H1 (cell line): ENCODE results near the gene TTC36. TPM values are rescaled to one million over a fixed set of nuclear protein-coding genes. Genes with fewer than 3 reads are reported as not detected.

Source experiments
- CTCF ChIA-PET: fragments of 300-600 bp; sonication (Branson Sonifier 250); formaldehyde crosslinking; loops from one replicate; lab custom pipeline; 2021; ENCODE audit not compliant: partially characterized antibody; lab: Charles Lee
- POLR2A ChIA-PET: fragments of 300-600 bp; sonication (Branson Sonifier 250); formaldehyde crosslinking; loops from one replicate; lab custom pipeline; 2021; ENCODE audit warnings: inconsistent platforms; ENCODE audit not compliant: partially characterized antibody; lab: Charles Lee
- DNase-seq, 2 experiments: peaks; one replicate each; pipeline versions ENCODE4 v3.0.0 to v3.0.0-alpha.2; 2010 to 2022; ENCODE audit warnings: low spot score in 2 of 2, low read depth in 1 of 2, mixed read lengths in 1 of 2
- FAIRE-seq: peaks from 2 replicates; lab custom pipeline; 2011; peaks lifted over from hg19 to GRCh38; lab: Jason Lieb, UNC
- H2AFZ ChIP-seq: 2 replicates; pipeline ENCODE4 v1.8.1; 2012; ENCODE audit warnings: low read length, inconsistent platforms
- H2AK5ac ChIP-seq: 2 replicates; pipeline ENCODE4 v1.6.1; 2013; ENCODE audit warnings: low read depth, low read length
- H2BK120ac ChIP-seq: replicated peaks from 2 replicates; pipeline ENCODE3; 2013; ENCODE audit warnings: low read depth, low read length, inconsistent platforms
- H2BK12ac ChIP-seq: 2 replicates; pipeline ENCODE4 v1.6.1; 2013; ENCODE audit warnings: low read depth, low read length
- H2BK15ac ChIP-seq: 2 replicates; pipeline ENCODE4 v1.6.1; 2013; ENCODE audit warnings: low read length
- H2BK20ac ChIP-seq: 2 replicates; pipeline ENCODE4 v1.6.1; 2013; ENCODE audit warnings: low read length
- H2BK5ac ChIP-seq: 2 replicates; pipeline ENCODE4 v1.6.1; 2013; ENCODE audit warnings: low read depth, low read length
- H3K14ac ChIP-seq: 2 replicates; pipeline ENCODE4 v1.6.1; 2013; ENCODE audit warnings: inconsistent platforms; ENCODE audit not compliant: insufficient read length
- H3K18ac ChIP-seq: 2 replicates; pipeline ENCODE4 v1.6.1; 2013; ENCODE audit warnings: low read length; ENCODE audit errors: extremely low read depth
- H3K23ac ChIP-seq: 2 replicates; pipeline ENCODE4 v1.6.1; 2013; ENCODE audit warnings: inconsistent platforms; ENCODE audit not compliant: insufficient read length
- H3K23me2 ChIP-seq: 2 replicates; pipeline ENCODE4 v1.6.1; 2013; ENCODE audit warnings: low read depth, low read length
- H3K27ac ChIP-seq: 2 replicates; pipeline ENCODE4 v1.6.1; 2011; ENCODE audit warnings: low read depth, low read length, inconsistent platforms
- H3K27me3 ChIP-seq, 4 experiments: replicated peaks in 1 of 4; 1 replicate in 1 of 4; 2 replicates in 3 of 4; pipeline versions ENCODE4 v1.6.1 to v1.8.1; 2011 to 2013; ENCODE audit warnings: low read length in 3 of 4, mild to moderate bottlenecking in 3 of 4, inconsistent platforms in 2 of 4, mixed read lengths in 2 of 4, moderate library complexity in 1 of 4; ENCODE audit not compliant: control insufficient read depth in 3 of 4, insufficient read depth in 3 of 4; ENCODE audit errors: extremely low read depth in 1 of 4
- H3K36me3 ChIP-seq, 4 experiments: 2 replicates each; pipeline versions ENCODE4 v1.6.1 to v1.8.1; 2011 to 2013; ENCODE audit warnings: mild to moderate bottlenecking in 4 of 4, low read length in 3 of 4, moderate library complexity in 2 of 4, control low read depth in 1 of 4, inconsistent platforms in 1 of 4; ENCODE audit not compliant: insufficient read depth in 4 of 4, control insufficient read depth in 2 of 4
- H3K4ac ChIP-seq: replicated peaks from 2 replicates; pipeline ENCODE3; 2013; ENCODE audit warnings: low read length, low read depth, mixed read lengths, inconsistent platforms; ENCODE audit not compliant: insufficient read length
- H3K4me1 ChIP-seq, 4 experiments: replicated peaks in 1 of 4; 1 replicate in 1 of 4; 2 replicates in 3 of 4; pipeline versions ENCODE4 v1.6.1 to v1.8.1; 2011 to 2013; ENCODE audit warnings: low read length in 3 of 4, inconsistent platforms in 2 of 4, mixed read lengths in 1 of 4; ENCODE audit not compliant: insufficient read depth in 4 of 4, control insufficient read depth in 3 of 4
- H3K4me2 ChIP-seq, 2 experiments: 2 replicates each; pipeline versions ENCODE4 v1.6.1 to v1.8.1; 2011 to 2013; ENCODE audit warnings: low read depth in 2 of 2, low read length in 2 of 2, control low read depth in 1 of 2, inconsistent platforms in 1 of 2, mild to moderate bottlenecking in 1 of 2; ENCODE audit not compliant: insufficient read depth in 1 of 2
- H3K4me3 ChIP-seq, 4 experiments: fragments of 200-600, 300-600 bp in 1 of 4; sonication (generic), shearing (Covaris generic), sonication (Bioruptor Twin) in 1 of 4; 2 replicates each; pipeline versions ENCODE4 v1.5.1 to v1.8.1; 2011 to 2016; ENCODE audit warnings: low read length in 4 of 4, low read depth in 3 of 4, control low read depth in 2 of 4, inconsistent platforms in 2 of 4, mild to moderate bottlenecking in 2 of 4, mixed read lengths in 1 of 4, moderate library complexity in 1 of 4; ENCODE audit not compliant: insufficient read depth in 2 of 4; ENCODE audit errors: extremely low read depth in 1 of 4
- H3K56ac ChIP-seq: replicated peaks from 2 replicates; pipeline ENCODE3; 2013; ENCODE audit warnings: low read depth, mild to moderate bottlenecking, mixed read lengths, low read length, inconsistent platforms; ENCODE audit not compliant: insufficient read length
- H3K79me1 ChIP-seq: 2 replicates; pipeline ENCODE4 v1.6.1; 2013; ENCODE audit warnings: low read depth, low read length, control low read depth
- H3K79me2 ChIP-seq, 2 experiments: 2 replicates each; pipeline versions ENCODE4 v1.6.1 to v1.8.1; 2012 to 2013; ENCODE audit warnings: low read length in 2 of 2, mild to moderate bottlenecking in 2 of 2, inconsistent platforms in 1 of 2; ENCODE audit not compliant: insufficient read depth in 2 of 2, control insufficient read depth in 1 of 2
- H3K9ac ChIP-seq, 4 experiments: replicated peaks in 1 of 4; 1 replicate in 1 of 4; 2 replicates in 3 of 4; pipeline versions ENCODE4 v1.6.1 to v1.8.1; 2011 to 2013; ENCODE audit warnings: low read depth in 3 of 4, low read length in 3 of 4, control low read depth in 2 of 4, mild to moderate bottlenecking in 2 of 4, moderate library complexity in 2 of 4, inconsistent platforms in 1 of 4; ENCODE audit errors: extremely low read depth in 1 of 4
- H3K9me3 ChIP-seq, 2 experiments: 2 replicates each; pipeline versions ENCODE4 v1.6.1 to v1.8.1; 2012 to 2013; ENCODE audit warnings: mild to moderate bottlenecking in 2 of 2, moderate library complexity in 2 of 2, control low read depth in 1 of 2, inconsistent platforms in 1 of 2, low read depth in 1 of 2, low read length in 1 of 2, mixed read lengths in 1 of 2; ENCODE audit not compliant: insufficient read depth in 2 of 2
- H4K20me1 ChIP-seq, 2 experiments: replicated peaks in 1 of 2; 2 replicates each; pipeline versions ENCODE3 to v1.8.1; 2011 to 2013; ENCODE audit warnings: inconsistent platforms in 2 of 2, low read length in 2 of 2, mild to moderate bottlenecking in 1 of 2; ENCODE audit not compliant: insufficient read depth in 2 of 2, control insufficient read depth in 1 of 2
- H4K5ac ChIP-seq: 2 replicates; pipeline ENCODE4 v1.6.1; 2013; ENCODE audit warnings: low read length, low read depth, mixed read lengths, inconsistent platforms; ENCODE audit not compliant: insufficient read length
- H4K8ac ChIP-seq: 2 replicates; pipeline ENCODE4 v1.8.0; 2013; ENCODE audit warnings: mild to moderate bottlenecking, moderate library complexity, low read length, inconsistent platforms; ENCODE audit not compliant: insufficient read depth; ENCODE audit errors: extremely low read depth
- H4K91ac ChIP-seq: replicated peaks from 2 replicates; pipeline ENCODE3; 2013; ENCODE audit warnings: low read length, mixed read lengths, inconsistent platforms; ENCODE audit not compliant: insufficient read length
- ATF2 ChIP-seq: IDR thresholded peaks from 2 replicates; pipeline ENCODE4 v1.6.1; 2012; ENCODE audit warnings: low read length, inconsistent platforms
- CHD1 ChIP-seq: IDR thresholded peaks from 2 replicates; pipeline ENCODE4 v1.6.1; 2012; ENCODE audit warnings: low read depth, low read length, improper control_type of control experiment
- EP300 ChIP-seq, 2 experiments: IDR thresholded peaks; 1 replicate in 1 of 2; 2 replicates in 1 of 2; pipeline ENCODE4 v1.6.1; 2011 to 2012; ENCODE audit warnings: low read depth in 2 of 2, low read length in 2 of 2, mild to moderate bottlenecking in 2 of 2, borderline replicate concordance in 1 of 2, inconsistent platforms in 1 of 2, moderate library complexity in 1 of 2
- EZH2 ChIP-seq: fragments of 200-600 bp; sonication (generic); IDR thresholded peaks from 2 replicates; pipeline ENCODE4 v1.7.1; 2012; ENCODE audit warnings: low read depth, mild to moderate bottlenecking, moderate library complexity, low read length, inconsistent platforms; ENCODE audit not compliant: severe bottlenecking
- JUND ChIP-seq: IDR thresholded peaks from 2 replicates; pipeline ENCODE4 v1.6.1; 2011; ENCODE audit warnings: mild to moderate bottlenecking, improper control_type of control experiment, low read length
- KDM4A ChIP-seq: IDR thresholded peaks from one replicate; pipeline ENCODE4 v1.7.1; 2012; ENCODE audit warnings: low read depth, mild to moderate bottlenecking, moderate library complexity, low read length, inconsistent platforms; ENCODE audit not compliant: severe bottlenecking
- NANOG ChIP-seq: IDR thresholded peaks from 2 replicates; pipeline ENCODE4 v1.6.1; 2011; ENCODE audit warnings: low read length, low read depth, mild to moderate bottlenecking, inconsistent platforms; ENCODE audit not compliant: insufficient read depth, poor library complexity, severe bottlenecking
- POLR2A ChIP-seq, 2 experiments: IDR thresholded peaks; 1 replicate in 1 of 2; 2 replicates in 1 of 2; pipeline ENCODE4 v1.6.1; 2011; ENCODE audit warnings: low read depth in 2 of 2, low read length in 2 of 2, mild to moderate bottlenecking in 2 of 2; ENCODE audit errors: control extremely low read depth in 1 of 2
- SIX5 ChIP-seq: IDR thresholded peaks from 2 replicates; pipeline ENCODE4 v1.6.1; 2011; ENCODE audit warnings: mild to moderate bottlenecking, low read depth, low read length
- TCF12 ChIP-seq: IDR thresholded peaks from 2 replicates; pipeline ENCODE4 v1.6.1; 2011; ENCODE audit warnings: low read depth, mild to moderate bottlenecking, low read length
- ZNF274 ChIP-seq: IDR thresholded peaks from 2 replicates; pipeline ENCODE4 v1.7.0; 2012; ENCODE audit warnings: low read length, borderline replicate concordance; ENCODE audit errors: extremely low read depth
- WGBS, 2 experiments: shearing (Covaris generic) in 1 of 2; methylation state at CpG; one replicate each; pipeline versions ENCODE4 v1.1.6 to v1.1.7; 2013 to 2015; ENCODE audit warnings: low lambda C conversion rate in 2 of 2, mixed read lengths in 2 of 2, inconsistent platforms in 1 of 2, low coverage in 1 of 2, missing lambda C conversion rate in 1 of 2; ENCODE audit not compliant: insufficient replicate concordance in 2 of 2, insufficient coverage in 1 of 2, insufficient read length in 1 of 2; ENCODE audit errors: extremely low coverage in 1 of 2, missing lambda C conversion rate in 1 of 2; 5-methylcytosine and 5-hydroxymethylcytosine counted together
- polyA plus RNA-seq, 7 experiments: library from polyadenylated mRNA; depleted of rRNA in 3 of 7; stranded (reverse) in 5 of 7; unstranded in 2 of 7; fragments of >200 nt in 5 of 7; fragments of 200-250 nt in 2 of 7; gene quantifications; 1 replicate in 5 of 7; 2 replicates in 1 of 7; 4 replicates in 1 of 7; pipeline versions ENCODE4 v1.2.1 to v1.2.3, GENCODE V29; 2011 to 2013; ENCODE audit warnings: missing spikeins in 2 of 7, mixed read lengths in 2 of 7
- total RNA-seq: library from RNA; stranded (reverse); fragmentation: NEBNext Ultra II Directional; extraction: Animal tissue kit (Norgen Biotek cat#: 25700); gene quantifications from 2 replicates; pipeline ENCODE4 v1.2.1, GENCODE V29; 2021

Gene TTC36
- total and polyA plus RNA-seq, 2 of the 8 experiments (the other 6 are each of a cell fraction or from before 2014, with no cell fraction given), result not detected

- peak overlapping the region; percentile 81 to 91 for H3K4me2 ChIP-seq
- peaks cover 8 to 10% of the 10 kb centered on the region in 2 experiments for H4K20me1 ChIP-seq
- no peak overlapping the region for H2BK20ac ChIP-seq
- no peaks in the 10 kb centered on the region for H3K27me3 ChIP-seq
- ChIA-PET CTCF (interaction anchor here (0.8 to 1.2 kb wide), 2 partner anchors 36 to 117 kb away, joined by 3 read pairs; no protein-coding TSS in a partner anchor), POLR2A (interaction anchor here (0.6 to 1.6 kb wide), 4 partner anchors 8 to 64 kb away, joined by 3 to 7 read pairs (median 6); partner anchors contain the start of gene TMEM25)
- no peak overlapping the region for H3K23ac ChIP-seq
- H2BK5ac ChIP-seq, result no peak overlapping the region
- no peaks in the 10 kb centered on the region for H3K36me3 ChIP-seq
- peak overlapping the region; percentile 95; the same call in 1 of the 2 replicates for H3K18ac ChIP-seq
- no peak overlapping the region for H2BK15ac ChIP-seq
- H2BK120ac ChIP-seq, result no peak overlapping the region
- H3K4me3 ChIP-seq, result peak overlapping the region; percentile 94 to 100 (median 95)
- no peak overlapping the region for H3K56ac ChIP-seq
- H3K4ac ChIP-seq, result no peak overlapping the region
- DNase-seq (no peak), FAIRE-seq (no peak)
- H3K79me1 ChIP-seq, result no peaks in the 10 kb centered on the region; the same call in 1 of the 2 replicates
- no peak overlapping the region for H2AK5ac ChIP-seq
- peaks cover 7% of the 10 kb centered on the region; the same call in 1 of the 2 replicates for H3K23me2 ChIP-seq
- H2AFZ ChIP-seq, result no peak overlapping the region
- no peaks in the 10 kb centered on the region for H3K9me3 ChIP-seq
- H4K91ac ChIP-seq, result no peak overlapping the region
- no peak overlapping the region for H2BK12ac ChIP-seq
- no peak overlapping the region; the same call in 1 of the 2 replicates for H3K27ac ChIP-seq
- H3K14ac ChIP-seq, result no peak overlapping the region
- H4K8ac ChIP-seq, result no peak overlapping the region
- H3K79me2 ChIP-seq, result peaks cover 13 to 56% of the 10 kb centered on the region in 2 experiments
- no peak overlapping the region for H4K5ac ChIP-seq
- WGBS, 2 experiments, result 27% methylated on average over 10 of the region's 10 CpGs; no CpG with 5 or more reads in 1 of the 2 experiments
- peaks cover 0 to 4% (median 0%) of the 10 kb centered on the region in 4 experiments; a peak in 1 of 7 replicates for H3K4me1 ChIP-seq
- H3K9ac ChIP-seq, result peak overlapping the region; percentile 73 to 94 (median 88)
- TF ChIP-seq JUND (no peak), CHD1 (no peak), EZH2 (no peak), TCF12 (no peak), POLR2A (IDR thresholded peaks at IDR 0.05; ENCODE audit: control extremely low read depth in 1 of 2, low read depth in 2 of 2, low read length in 2 of 2) (no peak), KDM4A (no peak), ZNF274 (no peak), SIX5 (no peak), NANOG (no peak), ATF2 (no peak), EP300 (IDR thresholded peaks at IDR 0.05; ENCODE audit: borderline replicate concordance in 1 of 2, low read depth in 2 of 2, low read length in 2 of 2) (no peak)
Observed at GRCh38 chr11:118572981-118573550, 45.8 kb downstream of the TTC36 start.
